HG02840 (cell line): ENCODE data around the gene KCNJ11.

Experiments used
- ATAC-seq: cut with Tn5 transposase; IDR thresholded peaks from one replicate; pipeline ENCODE4 v1.9.1; 2021; ENCODE audit warnings: mild to moderate bottlenecking, moderate library complexity, moderate number of reproducible peaks; ENCODE audit not compliant: unreplicated experiment, low FRiP score

Gene KCNJ11

DNA sequence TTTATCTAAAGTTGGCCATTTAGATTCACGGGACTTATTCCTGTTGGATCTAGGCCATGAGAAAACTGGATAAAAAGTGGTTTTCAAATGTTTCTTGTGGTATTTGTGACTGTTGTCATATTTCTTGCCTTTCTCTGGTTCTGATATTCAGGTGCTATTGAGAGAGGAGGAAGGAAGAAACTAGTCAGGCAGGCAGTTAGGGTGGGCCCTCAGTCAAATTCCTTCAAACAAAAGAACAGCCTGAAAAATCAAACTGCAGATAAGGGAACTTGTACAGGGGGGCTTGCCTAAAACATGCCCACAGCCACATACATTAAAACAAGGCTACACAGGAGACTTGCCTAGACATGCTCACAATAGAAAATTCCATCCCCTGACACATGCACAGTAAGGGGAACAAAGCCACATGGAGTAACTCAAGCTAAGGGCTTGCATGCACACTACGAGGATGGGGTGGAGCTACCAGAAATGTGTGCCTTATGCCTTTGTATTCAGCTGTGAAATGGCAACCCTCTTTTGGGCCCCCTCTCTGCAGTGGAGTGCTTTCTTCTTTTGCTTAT, 18.7 kb downstream of the KCNJ11 start:
- no peak for ATAC-seq

DNA sequence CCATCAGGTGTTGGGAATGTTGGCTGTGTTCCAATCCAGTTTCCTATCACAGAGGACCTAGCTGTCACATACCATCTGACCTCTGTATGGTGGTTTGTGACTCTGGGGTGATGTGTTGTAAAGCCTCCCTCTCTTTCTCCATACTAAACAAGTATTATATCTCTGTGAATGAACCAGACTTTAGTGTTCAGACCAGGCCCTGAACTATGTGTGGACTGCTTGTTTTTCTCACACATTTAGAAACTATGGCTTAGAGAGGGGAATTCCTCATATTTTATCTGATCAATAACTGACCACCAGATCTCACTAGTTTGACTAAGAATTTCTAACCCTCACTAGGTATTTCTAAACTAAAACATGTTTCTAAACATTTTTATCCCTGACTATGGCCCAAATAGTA, 19.4 kb downstream of the KCNJ11 start:
- ATAC-seq = no peak

DNA sequence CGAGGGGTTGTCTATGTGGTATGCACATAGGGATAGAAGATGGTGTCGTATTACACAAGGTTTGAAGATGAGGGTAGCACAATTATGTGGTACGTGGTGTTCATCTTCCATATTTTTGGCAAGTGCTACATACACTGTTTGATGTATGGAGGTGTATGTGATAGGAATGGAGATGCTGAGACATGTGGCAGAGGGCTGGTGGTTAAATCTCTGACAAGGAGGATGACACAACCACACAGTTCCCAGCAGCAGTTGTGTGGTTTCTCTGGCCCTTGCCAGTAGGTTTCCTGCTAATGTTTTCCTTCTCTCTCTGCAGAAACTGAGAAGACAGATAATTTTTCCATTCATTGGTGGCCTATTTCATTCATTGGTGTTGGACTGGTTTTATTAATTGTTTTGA, 19.9 kb downstream of the KCNJ11 start:
- ATAC-seq = no peak

DNA sequence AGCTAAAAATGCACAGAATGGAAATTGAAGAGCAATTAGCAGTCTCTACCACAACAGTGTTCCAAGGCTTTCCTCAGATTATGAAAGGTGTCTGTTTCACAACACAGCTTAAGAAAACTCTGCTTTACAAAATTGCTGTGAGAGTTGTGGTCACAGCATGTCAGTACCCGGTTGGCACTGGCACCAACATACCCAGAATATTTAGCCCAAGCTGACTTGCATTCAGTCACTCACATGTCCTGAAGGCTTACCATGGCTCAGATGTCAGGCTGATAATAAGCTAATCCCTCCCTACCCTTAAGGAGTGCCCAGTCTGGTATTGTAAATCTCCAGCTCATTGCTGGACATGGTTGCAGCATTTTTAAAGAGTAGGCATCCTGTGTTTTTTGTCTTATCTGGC, 22.0 kb downstream of the KCNJ11 start:
- ATAC-seq = no peak

- ATAC-seq = peak; percentile 49
Measured at GRCh38 chr11:17354601-17354991, 33.9 kb downstream of the KCNJ11 start.

DNA sequence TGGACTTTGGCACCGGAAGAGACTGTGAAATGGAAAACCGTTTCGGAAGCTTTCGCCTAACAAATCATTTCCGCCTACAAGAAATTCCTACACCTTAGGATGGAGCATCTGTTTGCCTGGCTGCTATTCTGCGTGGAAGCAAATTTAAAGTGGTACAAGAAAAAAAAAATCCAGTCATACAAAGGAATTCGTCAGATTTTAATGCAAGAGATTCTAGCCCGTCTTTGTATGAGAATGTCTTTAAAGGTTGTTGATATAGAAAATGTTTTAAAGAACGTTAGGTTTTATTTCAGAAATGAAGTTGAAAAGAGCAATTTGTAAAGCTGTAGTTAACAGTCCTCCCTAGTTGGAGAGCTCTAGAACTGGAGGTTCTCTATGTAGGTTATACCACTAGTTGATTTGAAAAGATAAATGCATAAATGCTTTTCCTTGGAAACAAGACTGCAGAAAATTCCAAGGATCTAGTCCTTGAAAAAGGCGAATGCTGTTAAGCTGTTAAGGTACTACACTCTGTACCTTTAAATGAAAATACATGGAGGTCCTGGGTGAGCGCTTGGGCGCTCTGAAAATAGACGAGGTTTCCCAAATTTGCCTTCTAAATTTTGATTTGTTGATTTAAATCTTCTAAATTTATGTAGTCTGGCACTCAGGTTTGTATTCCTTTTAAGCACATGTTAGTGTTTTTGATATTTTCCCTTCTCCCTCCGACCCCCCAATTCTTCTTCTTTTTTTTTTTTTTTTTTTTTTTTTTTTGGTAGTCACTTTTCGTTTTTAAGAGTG, 34.4 kb downstream of the KCNJ11 start:
- no peak for ATAC-seq

GRCh38 chr11:17352950-17353820, 35.3 kb downstream of the KCNJ11 start:
- no peak for ATAC-seq

GRCh38 chr11:17351510-17352176, 36.8 kb downstream of the KCNJ11 start, which contains the start of gene NCR3LG1:
Gene NCR3LG1, plus strand, starts transcription at chr11:17351800. Its CDS starts 170 bp downstream, at chr11:17351970.
- no peak for ATAC-seq

DNA sequence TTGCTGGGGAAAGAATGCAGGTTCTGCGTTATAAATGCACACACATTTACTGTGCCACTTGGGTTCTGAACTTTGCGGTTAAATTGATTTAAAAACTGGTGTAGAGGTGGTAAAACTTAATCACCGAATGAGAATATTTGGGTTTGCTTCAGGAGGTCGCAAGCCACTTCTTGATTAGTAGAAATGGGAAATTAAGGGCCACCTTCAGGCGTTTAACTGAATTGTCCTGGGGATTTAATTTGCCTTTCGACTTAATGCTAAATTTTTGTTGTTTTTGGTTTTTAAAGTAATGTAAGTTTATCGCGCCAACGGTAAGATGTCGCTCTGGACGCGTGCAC, 37.3 kb downstream of the KCNJ11 start:
- no peak for ATAC-seq

DNA sequence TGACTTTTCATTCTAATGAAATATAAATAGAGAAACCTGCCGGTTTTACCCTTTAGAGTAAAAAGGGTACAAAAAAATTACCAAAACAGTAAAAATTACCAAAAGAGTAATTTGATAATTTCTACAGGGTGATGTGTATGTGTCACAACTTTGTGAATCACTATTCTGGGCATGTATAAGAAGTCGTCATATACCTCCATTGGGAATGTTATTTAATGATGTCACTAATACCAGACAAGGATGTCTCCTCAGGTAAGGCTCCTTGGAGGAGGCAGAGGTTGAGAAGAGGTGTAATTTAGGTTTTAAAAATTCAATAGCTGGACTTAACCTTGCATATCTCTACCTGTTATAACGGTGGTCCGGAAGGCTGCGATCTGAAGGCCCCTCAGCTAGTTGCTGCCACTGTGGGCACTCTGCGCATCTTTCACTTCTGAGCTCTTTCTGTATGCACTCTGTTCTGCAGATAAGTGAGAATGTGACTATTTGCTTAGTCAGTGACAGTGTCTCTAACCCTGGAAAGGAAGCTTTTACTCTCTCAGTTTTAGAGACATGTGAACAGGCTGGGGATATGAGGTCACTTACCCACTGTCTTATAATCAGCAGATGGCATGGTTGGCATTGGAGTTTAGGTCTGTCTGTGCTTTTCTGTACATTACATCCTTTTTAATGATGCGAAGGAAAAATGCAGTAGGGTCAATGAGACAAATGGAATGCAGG, 37.8 kb downstream of the KCNJ11 start:
- no peak for ATAC-seq

DNA sequence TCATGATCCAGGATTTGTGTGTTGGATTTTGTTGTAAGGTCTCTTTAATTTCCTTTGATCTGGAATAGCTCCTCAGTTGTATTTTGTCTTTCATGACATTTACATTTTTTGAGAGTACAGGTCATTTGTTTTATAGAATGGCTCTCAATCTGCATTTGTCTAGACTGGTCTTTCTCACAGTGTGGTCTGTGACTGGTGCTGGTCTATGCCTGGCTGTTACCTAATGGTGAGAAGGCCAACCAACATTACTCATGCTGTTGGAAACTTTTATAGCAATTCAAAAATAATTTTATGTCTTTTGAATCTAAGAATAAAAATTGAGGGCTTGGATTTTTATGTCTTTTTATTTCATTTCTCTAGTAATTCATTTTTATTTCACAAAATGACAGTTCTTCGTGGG, 40.8 kb downstream of the KCNJ11 start:
- no peak for ATAC-seq

- ATAC-seq = no peak
Measured at GRCh38 chr11:17343907-17344306, 44.6 kb downstream of the KCNJ11 start.

DNA sequence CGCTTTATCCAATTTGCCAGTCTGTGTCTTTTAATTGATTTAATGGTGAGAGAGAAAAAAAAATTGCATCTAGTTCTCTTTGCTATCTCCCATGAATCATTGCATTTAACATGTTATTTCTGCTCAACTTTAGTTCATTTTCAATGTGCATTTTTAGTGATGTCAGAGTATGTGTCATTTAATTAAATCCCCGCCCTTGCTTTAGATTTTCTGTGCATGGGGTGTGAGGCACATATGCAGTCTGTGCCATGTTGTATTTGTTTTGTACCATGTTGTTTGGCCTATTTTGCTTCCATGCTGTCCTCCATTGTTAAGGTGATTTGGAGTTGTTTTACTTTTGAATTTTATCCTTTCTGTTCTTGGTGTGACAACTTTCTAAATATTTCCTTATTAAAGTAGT, 45.2 kb downstream of the KCNJ11 start:
- ATAC-seq = no peak
